Hepatocyte (in vitro differentiated cells): ENCODE results near the gene TANGO6.

Source experiments
- EZH2 ChIP-seq: fragments of 200-600 bp; sonication (generic); IDR thresholded peaks from 2 replicates; pipeline ENCODE4 v1.6.1; 2016; ENCODE audit warnings: antibody characterized with exemption, mild to moderate bottlenecking, borderline replicate concordance
- EZH2phosphoT487 ChIP-seq: fragments of 200-600 bp; sonication (generic); IDR thresholded peaks from one replicate; pipeline ENCODE4 v1.6.1; 2018; ENCODE audit warnings: antibody characterized with exemption, mild to moderate bottlenecking, low read depth, moderate library complexity; ENCODE audit not compliant: unreplicated experiment, severe bottlenecking
- TF ChIP-seq, protein P1 (sequence below): fragments of 200-600 bp; sonication (generic); IDR thresholded peaks from 2 replicates; pipeline ENCODE4 v1.5.1; 2016; ENCODE audit warnings: antibody characterized with exemption, mild to moderate bottlenecking; ENCODE audit not compliant: poor library complexity

DNA sequence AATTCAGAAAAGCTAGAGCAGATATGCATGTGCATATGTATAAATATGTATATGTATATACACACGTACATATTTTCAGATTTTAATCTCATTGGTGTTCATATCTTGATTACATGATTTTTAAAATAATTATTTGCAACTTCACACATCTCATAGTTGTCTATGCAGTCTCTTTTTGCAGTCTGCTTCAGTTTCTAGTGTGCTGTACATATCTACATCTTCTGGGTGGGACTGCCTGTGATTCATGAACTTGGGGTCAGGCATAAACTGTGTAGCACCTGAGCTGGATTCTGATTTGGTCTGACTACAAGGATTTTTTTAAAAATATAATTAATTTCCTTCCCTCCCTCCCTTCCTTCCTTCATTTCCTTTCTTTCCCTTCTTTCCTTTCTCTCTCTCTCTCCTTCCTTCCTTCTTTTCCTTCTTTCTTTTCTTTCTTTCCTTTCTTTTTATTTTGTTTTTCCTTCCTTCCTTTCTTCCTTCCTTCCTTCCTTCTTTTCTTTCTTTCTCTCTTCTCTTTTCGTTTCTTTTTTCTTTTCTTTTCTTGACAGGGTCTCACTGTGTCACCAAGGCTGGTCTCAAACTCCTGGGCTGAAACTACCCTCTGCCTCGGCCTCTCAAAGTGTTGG is 96.5 kb downstream of the TANGO6 start:
- TF ChIP-seq, protein P1, sequence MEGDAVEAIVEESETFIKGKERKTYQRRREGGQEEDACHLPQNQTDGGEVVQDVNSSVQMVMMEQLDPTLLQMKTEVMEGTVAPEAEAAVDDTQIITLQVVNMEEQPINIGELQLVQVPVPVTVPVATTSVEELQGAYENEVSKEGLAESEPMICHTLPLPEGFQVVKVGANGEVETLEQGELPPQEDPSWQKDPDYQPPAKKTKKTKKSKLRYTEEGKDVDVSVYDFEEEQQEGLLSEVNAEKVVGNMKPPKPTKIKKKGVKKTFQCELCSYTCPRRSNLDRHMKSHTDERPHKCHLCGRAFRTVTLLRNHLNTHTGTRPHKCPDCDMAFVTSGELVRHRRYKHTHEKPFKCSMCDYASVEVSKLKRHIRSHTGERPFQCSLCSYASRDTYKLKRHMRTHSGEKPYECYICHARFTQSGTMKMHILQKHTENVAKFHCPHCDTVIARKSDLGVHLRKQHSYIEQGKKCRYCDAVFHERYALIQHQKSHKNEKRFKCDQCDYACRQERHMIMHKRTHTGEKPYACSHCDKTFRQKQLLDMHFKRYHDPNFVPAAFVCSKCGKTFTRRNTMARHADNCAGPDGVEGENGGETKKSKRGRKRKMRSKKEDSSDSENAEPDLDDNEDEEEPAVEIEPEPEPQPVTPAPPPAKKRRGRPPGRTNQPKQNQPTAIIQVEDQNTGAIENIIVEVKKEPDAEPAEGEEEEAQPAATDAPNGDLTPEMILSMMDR, result no peak
- TF ChIP-seq EZH2 (no peak), EZH2phosphoT487 (no peak)
